GM18519 (cell line): ENCODE measurements around the gene ARHGAP40.

Source experiments
- ATAC-seq: cut with Tn5 transposase; IDR thresholded peaks from one replicate; pipeline ENCODE4 v1.9.1; 2021; ENCODE audit warnings: mild to moderate bottlenecking, moderate library complexity; ENCODE audit not compliant: unreplicated experiment, low FRiP score

ARHGAP40 gene

GRCh38 chr20:38645980-38646858 lies 44.6 kb downstream of the ARHGAP40 start:
- peak; percentile 65 for ATAC-seq

GRCh38 chr20:38649275-38649891 lies 47.8 kb downstream of the ARHGAP40 start:
- no peak for ATAC-seq

- no peak for ATAC-seq
Measured at GRCh38 chr20:38650010-38650409, 48.4 kb downstream of the ARHGAP40 start.

- no peak for ATAC-seq
Measured at GRCh38 chr20:38651154-38651553, 49.5 kb downstream of the ARHGAP40 start.

GRCh38 chr20:38651562-38651961 lies 50.0 kb downstream of the ARHGAP40 start:
- ATAC-seq: no peak

- ATAC-seq: no peak
Measured at GRCh38 chr20:38652995-38653394, 51.4 kb downstream of the ARHGAP40 start.

GRCh38 chr20:38657390-38657789 lies 55.8 kb downstream of the ARHGAP40 start:
- no peak for ATAC-seq

- ATAC-seq: no peak
Measured at GRCh38 chr20:38658879-38659596, 57.4 kb downstream of the ARHGAP40 start.

GRCh38 chr20:38659597-38659880 lies 57.9 kb downstream of the ARHGAP40 start:
- ATAC-seq: no peak

- ATAC-seq: no peak
Measured at GRCh38 chr20:38660429-38660828, 58.8 kb downstream of the ARHGAP40 start.

- no peak for ATAC-seq
Measured at GRCh38 chr20:38663660-38664059, 62.1 kb downstream of the ARHGAP40 start.

- ATAC-seq: no peak
Measured at GRCh38 chr20:38664284-38664683, 62.7 kb downstream of the ARHGAP40 start.

GRCh38 chr20:38665094-38665493 lies 63.5 kb downstream of the ARHGAP40 start:
- ATAC-seq: no peak

GRCh38 chr20:38665506-38666285 lies 64.1 kb downstream of the ARHGAP40 start:
- no peak for ATAC-seq

GRCh38 chr20:38667417-38667956 lies 65.9 kb downstream of the ARHGAP40 start:
- ATAC-seq: no peak

GRCh38 chr20:38669688-38670087 lies 68.1 kb downstream of the ARHGAP40 start:
- no peak for ATAC-seq

GRCh38 chr20:38670786-38671185 lies 69.2 kb downstream of the ARHGAP40 start:
- no peak for ATAC-seq

- ATAC-seq: no peak
Measured at GRCh38 chr20:38671186-38671585, 69.6 kb downstream of the ARHGAP40 start.

GRCh38 chr20:38671701-38672292 lies 70.2 kb downstream of the ARHGAP40 start:
- ATAC-seq: no peak

- ATAC-seq: no peak
Measured at GRCh38 chr20:38672504-38672903, 70.9 kb downstream of the ARHGAP40 start.
